ENCODE data around the gene GRK7.

Gene GRK7

DNA sequence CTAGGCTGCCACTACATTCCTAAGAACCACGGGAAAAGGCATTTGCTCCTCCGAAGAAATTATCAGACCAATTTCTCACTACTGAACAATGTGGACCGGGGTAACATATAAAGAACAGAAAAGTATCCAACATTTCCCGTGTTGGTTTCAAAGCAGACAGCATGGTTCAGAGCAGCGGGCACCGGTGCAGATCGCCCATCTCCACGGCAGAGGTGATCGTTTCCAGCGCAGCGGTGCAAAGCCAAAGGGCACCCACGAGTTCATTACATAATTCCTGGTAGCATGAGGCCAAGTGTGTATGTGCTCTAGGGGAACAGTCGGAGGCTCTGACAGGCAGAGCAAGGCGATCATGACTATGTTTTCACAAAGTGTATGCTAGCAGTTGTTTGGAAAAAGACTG, 13.2 kb downstream of the GRK7 start:
- no peak for TF ChIP-seq TEAD4 (IDR thresholded peaks at IDR 0.05)
- no peak for TF ChIP-seq RAD21 (IDR thresholded peaks at IDR 0.05; ENCODE audit: low read depth)
- no peak for TF ChIP-seq YY1 (IDR thresholded peaks at IDR 0.05; ENCODE audit: low read depth)
- no peak for TF ChIP-seq TCF12 (IDR thresholded peaks at IDR 0.05; ENCODE audit: low read depth)
- no peak for TF ChIP-seq ZBTB7A (IDR thresholded peaks at IDR 0.05; ENCODE audit: low read depth)
- TF ChIP-seq, protein P1, sequence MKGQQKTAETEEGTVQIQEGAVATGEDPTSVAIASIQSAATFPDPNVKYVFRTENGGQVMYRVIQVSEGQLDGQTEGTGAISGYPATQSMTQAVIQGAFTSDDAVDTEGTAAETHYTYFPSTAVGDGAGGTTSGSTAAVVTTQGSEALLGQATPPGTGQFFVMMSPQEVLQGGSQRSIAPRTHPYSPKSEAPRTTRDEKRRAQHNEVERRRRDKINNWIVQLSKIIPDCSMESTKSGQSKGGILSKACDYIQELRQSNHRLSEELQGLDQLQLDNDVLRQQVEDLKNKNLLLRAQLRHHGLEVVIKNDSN (IDR thresholded peaks at IDR 0.05) = no peak

DNA sequence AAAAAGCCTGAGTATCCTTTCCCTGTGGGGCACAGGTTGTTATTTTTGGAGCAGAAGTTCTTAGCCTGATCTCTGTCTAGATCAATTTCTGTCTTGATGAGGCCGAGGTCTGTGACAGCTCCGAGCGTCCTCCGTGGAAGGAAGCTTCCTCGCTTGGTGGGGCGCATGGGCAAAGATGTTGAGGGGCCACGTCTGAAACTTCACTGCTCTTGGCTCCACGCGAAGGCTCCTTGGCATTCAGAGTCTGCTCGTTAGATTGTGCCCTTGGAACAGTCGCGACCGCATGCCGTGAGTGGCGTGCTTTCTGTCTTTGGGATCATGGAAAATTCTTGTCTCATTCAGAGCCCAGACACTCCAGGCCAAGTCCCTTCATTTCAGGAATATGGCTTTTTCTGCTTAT, 13.7 kb downstream of the GRK7 start:
- TF ChIP-seq, protein P1 (IDR thresholded peaks at IDR 0.05) = no peak
- TF ChIP-seq, protein P2, sequence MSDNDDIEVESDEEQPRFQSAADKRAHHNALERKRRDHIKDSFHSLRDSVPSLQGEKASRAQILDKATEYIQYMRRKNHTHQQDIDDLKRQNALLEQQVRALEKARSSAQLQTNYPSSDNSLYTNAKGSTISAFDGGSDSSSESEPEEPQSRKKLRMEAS (IDR thresholded peaks at IDR 0.05) = no peak
- TF ChIP-seq RAD21 (IDR thresholded peaks at IDR 0.05; ENCODE audit: low read depth) (no peak), CEBPB (IDR thresholded peaks at IDR 0.05) (no peak), EP300 (IDR thresholded peaks at IDR 0.05; ENCODE audit: borderline replicate concordance) (no peak), TAF1 (IDR thresholded peaks at IDR 0.05; ENCODE audit: low read depth) (no peak), CREB1 (IDR thresholded peaks at IDR 0.05; ENCODE audit: low read depth) (no peak), TEAD4 (IDR thresholded peaks at IDR 0.05) (no peak), FOXM1 (IDR thresholded peaks at IDR 0.05; ENCODE audit: borderline replicate concordance, low read depth) (no peak), EGR1 (IDR thresholded peaks at IDR 0.05) (no peak), ZBTB7A (IDR thresholded peaks at IDR 0.05; ENCODE audit: low read depth) (no peak), YY1 (IDR thresholded peaks at IDR 0.05; ENCODE audit: low read depth) (no peak), TCF12 (IDR thresholded peaks at IDR 0.05; ENCODE audit: low read depth) (no peak)
- TF ChIP-seq, protein P3, sequence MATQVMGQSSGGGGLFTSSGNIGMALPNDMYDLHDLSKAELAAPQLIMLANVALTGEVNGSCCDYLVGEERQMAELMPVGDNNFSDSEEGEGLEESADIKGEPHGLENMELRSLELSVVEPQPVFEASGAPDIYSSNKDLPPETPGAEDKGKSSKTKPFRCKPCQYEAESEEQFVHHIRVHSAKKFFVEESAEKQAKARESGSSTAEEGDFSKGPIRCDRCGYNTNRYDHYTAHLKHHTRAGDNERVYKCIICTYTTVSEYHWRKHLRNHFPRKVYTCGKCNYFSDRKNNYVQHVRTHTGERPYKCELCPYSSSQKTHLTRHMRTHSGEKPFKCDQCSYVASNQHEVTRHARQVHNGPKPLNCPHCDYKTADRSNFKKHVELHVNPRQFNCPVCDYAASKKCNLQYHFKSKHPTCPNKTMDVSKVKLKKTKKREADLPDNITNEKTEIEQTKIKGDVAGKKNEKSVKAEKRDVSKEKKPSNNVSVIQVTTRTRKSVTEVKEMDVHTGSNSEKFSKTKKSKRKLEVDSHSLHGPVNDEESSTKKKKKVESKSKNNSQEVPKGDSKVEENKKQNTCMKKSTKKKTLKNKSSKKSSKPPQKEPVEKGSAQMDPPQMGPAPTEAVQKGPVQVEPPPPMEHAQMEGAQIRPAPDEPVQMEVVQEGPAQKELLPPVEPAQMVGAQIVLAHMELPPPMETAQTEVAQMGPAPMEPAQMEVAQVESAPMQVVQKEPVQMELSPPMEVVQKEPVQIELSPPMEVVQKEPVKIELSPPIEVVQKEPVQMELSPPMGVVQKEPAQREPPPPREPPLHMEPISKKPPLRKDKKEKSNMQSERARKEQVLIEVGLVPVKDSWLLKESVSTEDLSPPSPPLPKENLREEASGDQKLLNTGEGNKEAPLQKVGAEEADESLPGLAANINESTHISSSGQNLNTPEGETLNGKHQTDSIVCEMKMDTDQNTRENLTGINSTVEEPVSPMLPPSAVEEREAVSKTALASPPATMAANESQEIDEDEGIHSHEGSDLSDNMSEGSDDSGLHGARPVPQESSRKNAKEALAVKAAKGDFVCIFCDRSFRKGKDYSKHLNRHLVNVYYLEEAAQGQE (IDR thresholded peaks at IDR 0.05; ENCODE audit: low read depth) = no peak

DNA sequence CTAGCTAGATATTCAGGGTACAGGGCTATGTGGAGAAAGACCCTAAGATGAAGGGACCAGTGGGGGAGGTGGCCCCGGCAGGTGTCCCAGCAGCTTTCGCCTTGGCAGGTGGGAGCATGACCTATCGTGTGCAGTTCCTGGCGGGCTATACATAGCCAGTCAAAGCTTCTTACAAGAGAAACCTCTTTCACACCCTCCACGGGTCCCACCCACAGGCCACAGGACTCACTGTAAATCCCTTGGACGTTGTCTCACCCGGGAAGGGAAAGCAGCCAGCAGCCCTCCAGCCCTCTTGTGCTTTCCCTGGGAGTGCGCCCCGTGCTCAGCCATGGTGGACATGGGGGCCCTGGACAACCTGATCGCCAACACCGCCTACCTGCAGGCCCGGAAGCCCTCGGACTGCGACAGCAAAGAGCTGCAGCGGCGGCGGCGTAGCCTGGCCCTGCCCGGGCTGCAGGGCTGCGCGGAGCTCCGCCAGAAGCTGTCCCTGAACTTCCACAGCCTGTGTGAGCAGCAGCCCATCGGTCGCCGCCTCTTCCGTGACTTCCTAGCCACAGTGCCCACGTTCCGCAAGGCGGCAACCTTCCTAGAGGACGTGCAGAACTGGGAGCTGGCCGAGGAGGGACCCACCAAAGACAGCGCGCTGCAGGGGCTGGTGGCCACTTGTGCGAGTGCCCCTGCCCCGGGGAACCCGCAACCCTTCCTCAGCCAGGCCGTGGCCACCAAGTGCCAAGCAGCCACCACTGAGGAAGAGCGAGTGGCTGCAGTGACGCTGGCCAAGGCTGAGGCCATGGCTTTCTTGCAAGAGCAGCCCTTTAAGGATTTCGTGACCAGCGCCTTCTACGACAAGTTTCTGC, 15.0 kb downstream of the GRK7 start:
- TF ChIP-seq, protein P1 (IDR thresholded peaks at IDR 0.05) = no peak
- TF ChIP-seq CREB1 (IDR thresholded peaks at IDR 0.05; ENCODE audit: low read depth) = no peak

DNA sequence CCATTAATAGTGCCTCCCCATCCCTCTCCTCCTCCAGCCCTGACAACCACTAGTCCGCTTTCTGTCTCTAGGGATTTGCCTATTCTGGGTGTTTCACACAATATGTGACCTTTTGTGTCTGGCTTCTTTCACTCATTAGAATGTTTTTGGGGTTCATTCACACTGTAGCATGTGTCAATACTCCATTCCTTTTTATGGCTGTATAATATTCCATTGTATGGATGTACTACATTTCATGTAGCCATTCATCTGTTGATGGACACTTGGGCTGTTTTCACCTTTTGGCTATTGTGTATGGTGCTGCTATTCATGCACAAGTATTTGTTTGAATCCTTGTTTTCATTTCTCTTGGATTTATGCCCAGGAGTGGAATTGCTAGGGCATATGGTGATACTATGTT, 16.5 kb downstream of the GRK7 start:
- no peak for TF ChIP-seq TEAD4 (IDR thresholded peaks at IDR 0.05)
- no peak for TF ChIP-seq NFIC (IDR thresholded peaks at IDR 0.05)
- TF ChIP-seq, protein P2 (IDR thresholded peaks at IDR 0.05) = no peak
- TF ChIP-seq, protein P3 (IDR thresholded peaks at IDR 0.05; ENCODE audit: low read depth) = no peak
- no peak for TF ChIP-seq CEBPB (IDR thresholded peaks at IDR 0.05)
- no peak for TF ChIP-seq CREB1 (IDR thresholded peaks at IDR 0.05; ENCODE audit: low read depth)
- TF ChIP-seq YY1 (IDR thresholded peaks at IDR 0.05; ENCODE audit: low read depth) = no peak

DNA sequence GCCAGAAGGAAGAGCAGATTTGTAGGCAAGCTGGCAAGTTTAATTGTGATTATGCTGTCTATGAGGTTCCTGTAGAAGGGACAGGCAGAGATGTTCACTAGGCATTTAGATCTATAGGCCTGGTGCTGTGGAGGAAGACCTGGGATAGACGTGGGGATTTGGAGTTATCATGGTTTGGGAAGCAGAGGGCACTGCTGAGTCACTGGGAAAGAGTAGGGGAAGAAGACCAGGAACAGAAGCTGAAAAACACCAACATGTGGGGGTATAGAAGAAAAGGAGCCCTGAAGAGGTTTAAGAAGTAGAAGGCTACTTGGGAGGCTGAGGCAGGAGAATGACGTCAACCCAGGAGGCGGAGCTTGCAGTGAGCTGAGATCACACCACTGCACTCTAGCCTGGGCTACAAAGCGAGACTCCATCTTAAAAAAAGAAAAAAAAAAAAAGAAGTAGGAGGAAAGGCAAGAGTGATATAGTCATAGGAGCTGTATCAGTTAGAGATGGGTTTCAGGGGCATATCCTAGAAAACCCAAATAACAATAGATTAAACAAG, 19.3 kb downstream of the GRK7 start:
- TF ChIP-seq RAD21 (IDR thresholded peaks at IDR 0.05; ENCODE audit: low read depth) (peak; percentile 20; the same call in 1 of the 2 replicates), TAF1 (IDR thresholded peaks at IDR 0.05; ENCODE audit: low read depth) (no peak)

DNA sequence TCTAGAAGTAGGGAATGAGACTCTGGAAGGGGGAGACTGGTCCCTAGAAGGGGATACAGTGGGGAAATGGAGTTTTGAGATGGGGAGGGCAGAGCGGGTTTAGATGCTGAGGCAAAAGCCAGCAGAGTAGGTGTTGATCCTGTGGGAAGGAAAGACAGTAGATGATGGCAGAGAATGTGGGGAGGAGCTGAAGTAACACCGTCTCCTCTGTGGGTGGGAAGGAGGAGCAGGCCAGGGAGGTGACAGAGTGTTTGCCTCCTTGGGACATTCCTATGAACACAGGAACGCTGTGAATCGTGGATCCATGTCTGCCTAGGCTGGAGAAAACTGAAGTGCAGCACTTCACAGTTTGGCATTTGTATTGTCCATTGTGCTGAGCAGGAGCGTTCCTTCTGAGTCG, 20.4 kb downstream of the GRK7 start:
- TF ChIP-seq TEAD4 (IDR thresholded peaks at IDR 0.05) = no peak
- TF ChIP-seq YY1 (IDR thresholded peaks at IDR 0.05; ENCODE audit: low read depth) = no peak
- TF ChIP-seq CREB1 (IDR thresholded peaks at IDR 0.05; ENCODE audit: low read depth) = no peak
- TF ChIP-seq, protein P2 (IDR thresholded peaks at IDR 0.05) = no peak

Measured in Ishikawa (cell line).